GM21528 (cell line): ENCODE measurements around the gene ETV6.

Experiments
- ATAC-seq: cut with Tn5 transposase; IDR thresholded peaks from one replicate; pipeline ENCODE4 v1.9.1; 2021; ENCODE audit warnings: mild to moderate bottlenecking, moderate library complexity; ENCODE audit not compliant: unreplicated experiment, low FRiP score

The ETV6 gene

DNA sequence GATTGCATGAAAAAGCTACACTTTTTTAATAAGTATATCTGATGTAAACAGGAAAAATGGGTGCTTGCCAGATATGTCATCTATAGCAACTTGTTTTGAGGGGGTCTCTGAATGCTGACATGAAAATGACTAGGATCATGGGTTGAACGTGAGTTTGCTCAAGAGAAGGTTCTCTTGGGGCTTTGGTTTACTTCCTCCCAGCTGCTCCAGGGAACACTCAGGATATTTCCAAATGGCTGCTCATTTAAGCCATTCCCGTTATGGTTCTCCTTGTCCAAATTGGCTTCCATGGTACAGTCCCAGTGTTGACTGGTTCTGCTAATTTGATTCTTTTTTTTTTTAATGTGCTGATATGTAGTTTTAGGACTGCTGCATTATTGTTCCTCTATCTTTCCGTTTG is 118.3 kb downstream of the ETV6 start:
- ATAC-seq: no peak

GRCh38 chr12:11768233-11768965 is 118.9 kb downstream of the ETV6 start:
- ATAC-seq: no peak

- ATAC-seq: no peak
Measured at GRCh38 chr12:11769723-11770514, 120.4 kb downstream of the ETV6 start.

- ATAC-seq: no peak
Measured at GRCh38 chr12:11771356-11771755, 121.9 kb downstream of the ETV6 start.

- no peak for ATAC-seq
Measured at GRCh38 chr12:11771895-11772502, 122.5 kb downstream of the ETV6 start.

GRCh38 chr12:11773889-11774677 is 124.6 kb downstream of the ETV6 start:
- no peak for ATAC-seq

GRCh38 chr12:11774821-11775220 is 125.3 kb downstream of the ETV6 start:
- ATAC-seq: no peak

GRCh38 chr12:11776316-11776715 is 126.8 kb downstream of the ETV6 start:
- no peak for ATAC-seq

GRCh38 chr12:11777451-11777850 is 128.0 kb downstream of the ETV6 start:
- no peak for ATAC-seq

- no peak for ATAC-seq
Measured at GRCh38 chr12:11777962-11778361, 128.5 kb downstream of the ETV6 start.

GRCh38 chr12:11778713-11779685 is 129.5 kb downstream of the ETV6 start:
- no peak for ATAC-seq

DNA sequence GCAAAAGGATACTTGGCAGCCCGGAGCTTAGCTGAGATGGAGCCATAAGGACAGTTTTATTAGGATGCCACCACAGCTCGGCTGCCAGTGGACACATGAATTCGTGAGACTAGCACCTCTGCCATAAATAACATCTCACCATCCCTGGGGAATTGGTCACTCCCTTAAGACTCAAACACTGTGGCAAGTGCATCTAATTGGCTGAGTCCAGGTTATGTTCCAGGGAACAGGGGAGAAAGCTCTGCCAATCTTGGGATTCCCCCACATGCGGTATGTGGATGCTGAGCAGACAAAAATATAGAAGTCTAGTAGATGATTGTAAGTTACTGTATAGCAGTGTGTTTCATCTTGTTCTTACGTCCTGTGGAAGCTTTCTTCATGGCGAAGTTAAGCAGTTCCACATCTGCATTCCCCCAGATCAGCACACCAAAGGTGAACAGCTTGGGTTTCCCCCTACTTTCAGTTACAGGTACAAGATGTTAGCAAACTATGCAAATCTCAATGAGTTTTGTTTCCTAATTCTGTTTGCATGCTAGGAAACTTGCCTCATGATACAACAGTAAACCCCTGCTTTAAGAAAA is 131.1 kb downstream of the ETV6 start:
- peak; percentile 81 for ATAC-seq

DNA sequence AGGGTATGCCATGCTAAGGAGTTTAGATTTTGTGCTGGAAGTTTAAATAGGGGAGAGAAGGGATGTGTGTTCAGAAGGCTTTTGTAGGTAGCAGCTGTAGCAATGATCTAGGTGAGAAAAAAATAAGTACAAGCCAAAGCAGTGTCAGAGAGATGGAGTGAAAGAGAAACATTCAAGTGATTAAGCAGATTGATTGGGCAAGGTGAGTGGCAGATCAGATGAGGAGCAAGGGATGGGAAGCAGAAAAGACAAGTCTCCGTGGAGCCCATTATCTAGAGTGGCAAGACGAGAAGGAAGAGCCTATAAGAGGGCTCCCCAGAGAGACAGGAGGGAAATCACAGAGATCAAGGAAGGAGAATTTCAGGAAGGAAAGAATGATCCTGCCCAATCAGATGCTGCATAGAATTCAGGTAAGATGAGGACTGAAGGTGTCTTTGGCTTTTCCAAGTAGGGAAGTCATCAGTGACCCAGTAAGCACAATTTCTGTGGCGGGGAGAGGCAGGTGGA is 133.5 kb downstream of the ETV6 start:
- no peak for ATAC-seq

DNA sequence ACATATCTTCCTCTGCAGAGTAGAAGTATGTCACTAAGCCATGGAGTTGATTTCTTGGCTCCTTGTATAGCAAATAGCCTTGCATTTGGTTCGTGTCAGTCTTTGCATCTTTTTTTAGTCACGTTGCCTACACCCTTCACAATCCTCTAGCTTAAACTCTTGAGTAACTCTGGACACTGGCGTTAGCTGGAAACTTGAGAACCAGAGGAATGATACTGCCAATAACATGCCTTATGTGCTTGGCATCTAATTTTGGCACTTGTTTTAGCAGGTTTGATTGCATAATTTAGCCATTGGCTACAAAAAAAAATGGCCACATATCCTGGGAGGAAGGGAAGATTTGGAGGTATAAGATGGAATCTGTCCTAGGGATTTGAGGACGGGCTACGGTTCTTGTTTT is 136.2 kb downstream of the ETV6 start:
- no peak for ATAC-seq

DNA sequence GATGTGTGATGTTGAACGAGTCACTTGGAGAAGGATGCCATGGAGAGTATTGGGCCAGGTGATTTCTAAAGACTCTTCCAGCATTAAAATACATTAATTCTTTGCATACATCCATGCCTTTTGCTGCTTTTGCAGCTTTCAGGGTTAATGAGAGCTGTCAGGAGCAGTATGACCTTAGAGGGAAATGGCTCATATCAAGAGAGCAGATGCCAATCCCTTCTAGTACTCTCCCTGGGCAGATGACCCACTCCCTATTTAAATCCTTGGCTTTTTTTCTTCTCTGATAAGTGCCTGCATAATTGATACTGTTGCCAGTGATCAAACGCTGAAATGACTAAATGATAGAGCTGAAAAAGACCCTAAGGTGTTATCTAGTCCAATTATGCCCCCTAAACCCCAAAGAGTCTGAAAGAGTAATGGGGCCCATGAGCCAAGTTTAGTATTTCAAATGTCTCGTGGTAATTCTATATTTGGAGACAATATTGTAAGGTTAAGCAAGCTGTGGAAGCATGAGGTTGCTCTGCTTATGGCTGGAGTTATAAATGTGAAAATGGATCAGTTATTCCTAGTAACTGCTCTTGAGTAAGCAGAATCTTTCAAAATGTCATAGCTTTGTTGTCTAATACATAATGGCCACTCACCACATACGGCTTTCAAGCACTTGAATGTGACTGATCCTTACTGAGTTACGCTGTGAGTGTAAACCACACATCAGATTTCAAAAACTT is 137.3 kb downstream of the ETV6 start:
- ATAC-seq: no peak

DNA sequence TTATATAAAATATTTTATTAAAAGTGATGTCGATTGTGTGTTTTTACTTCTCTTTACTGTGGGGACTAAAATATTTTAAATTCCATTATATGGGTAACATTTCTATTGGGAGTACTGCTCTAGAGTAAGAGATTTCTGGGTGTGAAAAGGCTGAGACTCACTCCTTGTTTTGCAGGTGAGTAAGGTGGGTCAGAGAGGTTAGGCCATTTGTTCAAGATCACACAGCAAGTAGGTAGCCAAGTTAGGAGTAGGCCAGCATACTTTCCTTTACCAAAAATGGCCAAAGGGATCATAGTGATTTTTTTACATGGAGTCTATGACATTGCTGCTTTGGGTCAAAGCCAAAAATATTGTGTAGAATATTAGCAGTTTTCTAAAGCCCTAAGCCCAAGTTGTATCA is 138.0 kb downstream of the ETV6 start:
- ATAC-seq: no peak

GRCh38 chr12:11787933-11788849 is 138.7 kb downstream of the ETV6 start:
- ATAC-seq: no peak
